Measurements from ENCODE around the gene RTN1.

DNA sequence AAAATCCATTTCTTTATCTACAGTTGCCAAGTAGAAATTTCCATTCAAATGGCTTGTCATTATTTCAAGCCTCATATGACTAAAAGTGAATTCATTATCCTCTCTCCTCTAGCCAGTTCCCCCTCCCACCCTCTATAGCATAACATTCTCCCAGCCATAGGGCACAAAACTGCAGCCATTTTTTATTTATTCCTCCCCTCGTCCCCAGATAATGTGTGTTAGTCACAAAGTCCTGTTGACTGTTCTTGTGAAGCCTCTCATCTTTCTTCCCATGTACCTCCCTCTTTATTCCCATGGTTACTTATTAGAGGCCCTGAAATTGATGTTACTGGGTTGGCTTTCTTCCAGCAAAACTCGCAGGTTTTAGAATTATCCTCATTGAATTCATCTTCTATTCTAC, 13.2 kb downstream of the RTN1 start:
- TF ChIP-seq POLR2A (IDR thresholded peaks at IDR 0.05) (no peak), POLR2AphosphoS5 (IDR thresholded peaks at IDR 0.05) (no peak)
- TF ChIP-seq, protein P1, sequence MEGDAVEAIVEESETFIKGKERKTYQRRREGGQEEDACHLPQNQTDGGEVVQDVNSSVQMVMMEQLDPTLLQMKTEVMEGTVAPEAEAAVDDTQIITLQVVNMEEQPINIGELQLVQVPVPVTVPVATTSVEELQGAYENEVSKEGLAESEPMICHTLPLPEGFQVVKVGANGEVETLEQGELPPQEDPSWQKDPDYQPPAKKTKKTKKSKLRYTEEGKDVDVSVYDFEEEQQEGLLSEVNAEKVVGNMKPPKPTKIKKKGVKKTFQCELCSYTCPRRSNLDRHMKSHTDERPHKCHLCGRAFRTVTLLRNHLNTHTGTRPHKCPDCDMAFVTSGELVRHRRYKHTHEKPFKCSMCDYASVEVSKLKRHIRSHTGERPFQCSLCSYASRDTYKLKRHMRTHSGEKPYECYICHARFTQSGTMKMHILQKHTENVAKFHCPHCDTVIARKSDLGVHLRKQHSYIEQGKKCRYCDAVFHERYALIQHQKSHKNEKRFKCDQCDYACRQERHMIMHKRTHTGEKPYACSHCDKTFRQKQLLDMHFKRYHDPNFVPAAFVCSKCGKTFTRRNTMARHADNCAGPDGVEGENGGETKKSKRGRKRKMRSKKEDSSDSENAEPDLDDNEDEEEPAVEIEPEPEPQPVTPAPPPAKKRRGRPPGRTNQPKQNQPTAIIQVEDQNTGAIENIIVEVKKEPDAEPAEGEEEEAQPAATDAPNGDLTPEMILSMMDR (IDR thresholded peaks at IDR 0.05), result no peak

Data from transverse colon (tissue), 4 donors.